H9 (cell line): ENCODE results near the gene DHRS1. TPM values are rescaled to one million over a fixed set of nuclear protein-coding genes. Genes with fewer than 3 reads are reported as not detected.

Source experiments
- DNase-seq: peaks from one replicate; pipeline ENCODE4 v3.0.0-alpha.2; 2017
- H2AFZ ChIP-seq: one replicate; pipeline ENCODE4 v1.6.1; 2013; ENCODE audit warnings: mild to moderate bottlenecking, low read length, control low read depth, moderate library complexity
- H2AK5ac ChIP-seq: 2 replicates; pipeline ENCODE4 v1.6.1; 2013; ENCODE audit warnings: low read length, control low read depth, mixed read lengths; ENCODE audit not compliant: insufficient read length
- H2BK120ac ChIP-seq: one replicate; pipeline ENCODE4 v1.6.1; 2013; ENCODE audit warnings: low read depth, mild to moderate bottlenecking, low read length, control low read depth, inconsistent platforms; ENCODE audit not compliant: poor library complexity, severe bottlenecking
- H2BK12ac ChIP-seq: 2 replicates; pipeline ENCODE4 v1.6.1; 2013; ENCODE audit warnings: low read length, control low read depth, mixed read lengths, low read depth; ENCODE audit not compliant: insufficient read length
- H2BK15ac ChIP-seq: 2 replicates; pipeline ENCODE4 v1.6.1; 2013; ENCODE audit warnings: low read depth, low read length, control low read depth
- H2BK20ac ChIP-seq: one replicate; pipeline ENCODE4 v1.6.1; 2013; ENCODE audit warnings: low read depth, mild to moderate bottlenecking, low read length, control low read depth, inconsistent platforms; ENCODE audit not compliant: poor library complexity, severe bottlenecking
- H2BK5ac ChIP-seq: 2 replicates; pipeline ENCODE4 v1.6.1; 2013; ENCODE audit warnings: low read length, control low read depth, mixed read lengths; ENCODE audit not compliant: insufficient read length
- H3K14ac ChIP-seq: 2 replicates; pipeline ENCODE4 v1.6.1; 2013; ENCODE audit warnings: low read length, control low read depth; ENCODE audit not compliant: insufficient read depth
- H3K18ac ChIP-seq: 2 replicates; pipeline ENCODE4 v1.6.1; 2013; ENCODE audit warnings: low read depth, mild to moderate bottlenecking, mixed read lengths, low read length, control low read depth; ENCODE audit not compliant: insufficient read length
- H3K23ac ChIP-seq: 2 replicates; pipeline ENCODE4 v1.6.1; 2013; ENCODE audit warnings: low read length, control low read depth, mixed read lengths, low read depth; ENCODE audit not compliant: insufficient read length
- H3K23me2 ChIP-seq: 2 replicates; pipeline ENCODE4 v1.6.1; 2013; ENCODE audit warnings: low read depth, mild to moderate bottlenecking, mixed read lengths, low read length, control low read depth; ENCODE audit not compliant: insufficient read length, poor library complexity, severe bottlenecking
- H3K27ac ChIP-seq: 2 replicates; pipeline ENCODE4 v1.5.1; 2013; ENCODE audit warnings: low read length, control low read depth, mixed read lengths, low read depth; ENCODE audit not compliant: insufficient read length
- H3K27me3 ChIP-seq: 2 replicates; pipeline ENCODE4 v1.6.1; 2013; ENCODE audit warnings: low read length, control low read depth, inconsistent platforms; ENCODE audit not compliant: insufficient read depth
- H3K4ac ChIP-seq: 2 replicates; pipeline ENCODE4 v1.6.1; 2013; ENCODE audit warnings: low read depth, mild to moderate bottlenecking, control low read depth, inconsistent platforms, low read length, moderate library complexity
- H3K4me1 ChIP-seq: 2 replicates; pipeline ENCODE4 v1.6.1; 2013; ENCODE audit warnings: low read length, control low read depth, inconsistent platforms; ENCODE audit not compliant: insufficient read depth
- H3K4me2 ChIP-seq: 2 replicates; pipeline ENCODE4 v1.6.1; 2013; ENCODE audit warnings: low read length, control low read depth, mixed read lengths; ENCODE audit not compliant: insufficient read length, insufficient read depth
- H3K56ac ChIP-seq: 2 replicates; pipeline ENCODE4 v1.6.1; 2013; ENCODE audit warnings: low read depth, mild to moderate bottlenecking, mixed read lengths, low read length, control low read depth; ENCODE audit not compliant: insufficient read length
- H3K79me1 ChIP-seq: 2 replicates; pipeline ENCODE4 v1.6.1; 2013; ENCODE audit warnings: low read depth, mild to moderate bottlenecking, moderate library complexity, low read length, control low read depth, inconsistent platforms; ENCODE audit not compliant: insufficient read depth, poor library complexity, severe bottlenecking
- H3K79me2 ChIP-seq: 2 replicates; pipeline ENCODE4 v1.6.1; 2013; ENCODE audit warnings: low read length, control low read depth, inconsistent platforms; ENCODE audit not compliant: insufficient read depth
- H3K9ac ChIP-seq: 2 replicates; pipeline ENCODE4 v1.6.1; 2013; ENCODE audit warnings: low read length, control low read depth, mixed read lengths; ENCODE audit not compliant: insufficient read length; ENCODE audit errors: extremely low read depth
- H3K9me3 ChIP-seq: one replicate; pipeline ENCODE4 v1.6.1; 2013; ENCODE audit warnings: low read depth, low read length, inconsistent platforms; ENCODE audit not compliant: control insufficient read depth
- H3T11ph ChIP-seq: one replicate; pipeline ENCODE4 v1.6.1; 2013; ENCODE audit warnings: mild to moderate bottlenecking, low read length, control low read depth, inconsistent platforms
- H4K20me1 ChIP-seq: one replicate; pipeline ENCODE4 v1.6.1; 2013; ENCODE audit not compliant: control insufficient read depth, insufficient read length, insufficient read depth
- H4K5ac ChIP-seq: 2 replicates; pipeline ENCODE4 v1.6.1; 2013; ENCODE audit warnings: low read depth, mild to moderate bottlenecking, mixed read lengths, low read length, control low read depth; ENCODE audit not compliant: insufficient read length
- H4K8ac ChIP-seq: replicated peaks from 2 replicates; pipeline ENCODE4 v1.6.1; 2013; ENCODE audit warnings: low read length, control low read depth, mixed read lengths, low read depth; ENCODE audit not compliant: insufficient read length
- H4K91ac ChIP-seq: 2 replicates; pipeline ENCODE4 v1.6.1; 2013; ENCODE audit warnings: low read depth, mild to moderate bottlenecking, moderate library complexity, mixed read lengths, low read length, control low read depth; ENCODE audit not compliant: insufficient read length
- H3K27ac Mint-ChIP-seq, 3 experiments: 2 replicates in 2 of 3; 3 replicates in 1 of 3; pipeline ENCODE4 v1.8.0; 2020 to 2021; ENCODE audit warnings: mixed read lengths in 3 of 3, mild to moderate bottlenecking in 1 of 3, moderate library complexity in 1 of 3
- H3K27me3 Mint-ChIP-seq: 2 replicates; pipeline ENCODE4 v1.8.0; 2021; ENCODE audit warnings: low read depth, mild to moderate bottlenecking, moderate library complexity, mixed read lengths
- H3K36me3 Mint-ChIP-seq, 3 experiments: 2 replicates in 2 of 3; 3 replicates in 1 of 3; pipeline ENCODE4 v1.8.0; 2020 to 2021; ENCODE audit warnings: low read depth in 3 of 3, mixed read lengths in 3 of 3; ENCODE audit not compliant: insufficient read depth in 1 of 3
- H3K4me1 Mint-ChIP-seq, 2 experiments: 2 replicates each; pipeline ENCODE4 v1.8.0; 2020; ENCODE audit warnings: mixed read lengths in 2 of 2
- H3K4me3 Mint-ChIP-seq, 2 experiments: 2 replicates in 1 of 2; 3 replicates in 1 of 2; pipeline ENCODE4 v1.8.0; 2020 to 2021; ENCODE audit warnings: mild to moderate bottlenecking in 2 of 2, mixed read lengths in 2 of 2, moderate library complexity in 1 of 2
- H3K9me3 Mint-ChIP-seq, 2 experiments: 2 replicates in 1 of 2; 3 replicates in 1 of 2; pipeline ENCODE4 v1.8.0; 2020; ENCODE audit warnings: mild to moderate bottlenecking in 2 of 2, mixed read lengths in 2 of 2, moderate library complexity in 1 of 2
- WGBS: extraction: QIAGEN DNeasy Blood & Tissue Kit; methylation state at CpG from one replicate; pipeline ENCODE4 v1.1.7; 2013; ENCODE audit warnings: missing lambda C conversion rate, low lambda C conversion rate, mixed read lengths; ENCODE audit not compliant: insufficient read length; ENCODE audit errors: extremely low coverage; 5-methylcytosine and 5-hydroxymethylcytosine counted together
- total RNA-seq: library from RNA; stranded (reverse); gene quantifications from 2 replicates; pipeline ENCODE4 v1.2.1, GENCODE V29; 2021
- TF ChIP-seq, protein P1 (sequence below): fragments of 200-600 bp; sonication (generic); conservative IDR thresholded peaks from 3 replicates; pipeline ENCODE4 v1.8.0; 2021; ENCODE audit warnings: antibody characterized with exemption, mild to moderate bottlenecking

DHRS1 gene
- total RNA-seq, 1 experiment from 2014 or later: 19.1 TPM

DNA sequence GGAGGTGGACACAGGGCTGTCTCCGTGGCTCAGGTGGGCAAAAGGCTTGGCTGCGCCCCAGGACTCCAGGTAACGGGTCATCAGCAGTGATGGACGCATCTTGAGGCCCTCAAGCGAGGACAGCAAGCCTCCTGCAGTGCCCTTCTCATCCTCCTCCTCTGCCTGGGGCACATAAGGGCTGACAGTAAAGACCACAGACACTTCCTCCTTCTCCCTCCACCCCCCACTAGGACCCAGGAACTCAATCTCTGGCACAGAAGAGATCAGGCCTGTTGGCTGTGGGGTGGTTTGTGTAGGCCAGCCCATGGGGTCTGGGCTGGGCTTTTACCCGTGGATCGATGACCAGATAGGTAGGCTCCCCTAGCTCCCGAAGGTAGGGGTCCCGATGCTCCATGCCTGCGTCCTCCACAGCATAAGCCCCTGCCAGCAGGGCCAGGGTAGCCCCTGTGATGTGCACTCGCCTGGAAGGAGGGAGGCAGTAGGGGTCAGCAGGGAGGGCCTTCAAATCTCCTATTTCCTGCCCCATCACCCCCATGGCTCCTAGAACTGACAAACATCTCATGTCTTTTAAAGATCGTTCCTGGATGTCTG is 29.6 kb upstream of the DHRS1 start:
- Histone ChIP-seq H3K14ac (no peak overlapping the region), H3K23me2 (peaks cover 10% of the 10 kb centered on the region), H3K27me3 (peaks cover 13% of the 10 kb centered on the region), H4K20me1 (no peaks in the 10 kb centered on the region), H3K9me3 (no peaks in the 10 kb centered on the region), H2BK20ac (no peak overlapping the region), H3K18ac (no peak overlapping the region), H4K8ac (no peak overlapping the region), H4K5ac (no peak overlapping the region), H2AK5ac (no peak overlapping the region), H2BK15ac (no peak overlapping the region), H3K23ac (no peak overlapping the region), H3K79me1 (no peaks in the 10 kb centered on the region), H3K4me1 (no peaks in the 10 kb centered on the region), H4K91ac (no peak overlapping the region), H2AFZ (no peak overlapping the region), H3K9ac (no peak overlapping the region), H3K4me2 (no peak overlapping the region), H2BK120ac (no peak overlapping the region), H2BK12ac (no peak overlapping the region), H3K56ac (no peak overlapping the region), H3T11ph (no peak overlapping the region), H3K79me2 (no peaks in the 10 kb centered on the region), H2BK5ac (no peak overlapping the region), H3K27ac (no peak overlapping the region), H3K4ac (no peak overlapping the region)
- WGBS: no CpG with 5 or more reads among the region's 12 CpGs
- TF ChIP-seq, protein P1, sequence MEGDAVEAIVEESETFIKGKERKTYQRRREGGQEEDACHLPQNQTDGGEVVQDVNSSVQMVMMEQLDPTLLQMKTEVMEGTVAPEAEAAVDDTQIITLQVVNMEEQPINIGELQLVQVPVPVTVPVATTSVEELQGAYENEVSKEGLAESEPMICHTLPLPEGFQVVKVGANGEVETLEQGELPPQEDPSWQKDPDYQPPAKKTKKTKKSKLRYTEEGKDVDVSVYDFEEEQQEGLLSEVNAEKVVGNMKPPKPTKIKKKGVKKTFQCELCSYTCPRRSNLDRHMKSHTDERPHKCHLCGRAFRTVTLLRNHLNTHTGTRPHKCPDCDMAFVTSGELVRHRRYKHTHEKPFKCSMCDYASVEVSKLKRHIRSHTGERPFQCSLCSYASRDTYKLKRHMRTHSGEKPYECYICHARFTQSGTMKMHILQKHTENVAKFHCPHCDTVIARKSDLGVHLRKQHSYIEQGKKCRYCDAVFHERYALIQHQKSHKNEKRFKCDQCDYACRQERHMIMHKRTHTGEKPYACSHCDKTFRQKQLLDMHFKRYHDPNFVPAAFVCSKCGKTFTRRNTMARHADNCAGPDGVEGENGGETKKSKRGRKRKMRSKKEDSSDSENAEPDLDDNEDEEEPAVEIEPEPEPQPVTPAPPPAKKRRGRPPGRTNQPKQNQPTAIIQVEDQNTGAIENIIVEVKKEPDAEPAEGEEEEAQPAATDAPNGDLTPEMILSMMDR: no peak
- H3K27me3 Mint-ChIP-seq: peaks cover 79% of the 10 kb centered on the region
- DNase-seq: no peak
- peaks cover 12 to 14% of the 10 kb centered on the region in 2 experiments for H3K4me1 Mint-ChIP-seq
- peaks cover 0 to 1% of the 10 kb centered on the region in 2 experiments; a peak in 4 of 5 replicates for H3K9me3 Mint-ChIP-seq
- H3K4me3 Mint-ChIP-seq: no peak overlapping the region; a peak in 1 of 5 replicates
- no peaks in the 10 kb centered on the region; a peak in 1 of 7 replicates for H3K36me3 Mint-ChIP-seq
- no peak overlapping the region for H3K27ac Mint-ChIP-seq
